Measurements from ENCODE around the gene APOL2. TPM values are rescaled to one million over a fixed set of nuclear protein-coding genes. Genes with fewer than 3 reads are reported as not detected.
"Not testable (repeated sequence)": the region's sequence is repeated elsewhere in the genome, so short reads cannot be mapped to it uniquely, and the experiment has no call there.

APOL2 gene
- total RNA-seq, 1 donor from 2014 or later = 12.8 TPM

GRCh38 chr22:36228944-36229343 lies 10.4 kb downstream of the APOL2 start:
- Histone ChIP-seq H3K79me2 (ENCODE audit: low read depth) (no peaks in the 10 kb centered on the region), H3K4me3 (no peak overlapping the region), H3K4me2 (no peak overlapping the region), H3K9ac (no peak overlapping the region), H3K36me3 (no peaks in the 10 kb centered on the region), H2AFZ (replicated peaks) (no peak overlapping the region), H3K4me1 (peaks cover 2% of the 10 kb centered on the region), H3K27ac (no peak overlapping the region), H3F3A (ENCODE audit: low read depth) (no peaks in the 10 kb centered on the region), H3K27me3 (no peaks in the 10 kb centered on the region), H3K9me3 (ENCODE audit: low read depth) (no peaks in the 10 kb centered on the region), H4K20me1 (ENCODE audit: low read depth) (no peaks in the 10 kb centered on the region)
- peaks cover 9% of the 10 kb centered on the region for H3K4me1 Mint-ChIP-seq
- no peak for DNase-seq (ENCODE audit: low spot score)
- no peaks in the 10 kb centered on the region for H3K9me3 Mint-ChIP-seq
- no peak overlapping the region for H3K27ac Mint-ChIP-seq
- TF ChIP-seq EZH2 (IDR thresholded peaks at IDR 0.05) (no peak), CTCF (IDR thresholded peaks at IDR 0.05) (no peak), EZH2phosphoT487 (IDR thresholded peaks at IDR 0.05) (no peak)
- peaks cover 4% of the 10 kb centered on the region for H3K27me3 Mint-ChIP-seq (ENCODE audit: insufficient read depth, low read depth)
- H3K36me3 Mint-ChIP-seq = peaks cover 22% of the 10 kb centered on the region
- H3K4me3 Mint-ChIP-seq = no peak overlapping the region

GRCh38 chr22:36228369-36228768 lies 11.0 kb downstream of the APOL2 start:
- not testable (repeated sequence) for H3K27ac Mint-ChIP-seq; H2AFZ ChIP-seq (replicated peaks); H3K4me1 ChIP-seq; H3K79me2 ChIP-seq (ENCODE audit: low read depth); H4K20me1 ChIP-seq (ENCODE audit: low read depth); H3K4me1 Mint-ChIP-seq; H3K9me3 Mint-ChIP-seq; DNase-seq (ENCODE audit: low spot score); H3K4me3 ChIP-seq; H3K27me3 Mint-ChIP-seq (ENCODE audit: insufficient read depth, low read depth); H3K27ac ChIP-seq; H3K9ac ChIP-seq; H3K4me2 ChIP-seq; H3F3A ChIP-seq (ENCODE audit: low read depth); H3K27me3 ChIP-seq; H3K9me3 ChIP-seq (ENCODE audit: low read depth); H3K36me3 ChIP-seq; H3K4me3 Mint-ChIP-seq
- peaks cover 22% of the 10 kb centered on the region for H3K36me3 Mint-ChIP-seq

- Histone ChIP-seq H3K4me3 (no peak overlapping the region), H3K36me3 (no peaks in the 10 kb centered on the region), H3F3A (ENCODE audit: low read depth) (no peaks in the 10 kb centered on the region), H2AFZ (replicated peaks) (no peak overlapping the region), H4K20me1 (ENCODE audit: low read depth) (no peaks in the 10 kb centered on the region), H3K9ac (no peak overlapping the region), H3K4me1 (no peaks in the 10 kb centered on the region), H3K9me3 (ENCODE audit: low read depth) (no peaks in the 10 kb centered on the region), H3K4me2 (no peak overlapping the region), H3K79me2 (ENCODE audit: low read depth) (no peaks in the 10 kb centered on the region), H3K27me3 (no peaks in the 10 kb centered on the region), H3K27ac (no peak overlapping the region)
- H3K4me1 Mint-ChIP-seq = peaks cover 9% of the 10 kb centered on the region
- DNase-seq (ENCODE audit: low spot score) = no peak
- no peak overlapping the region for H3K4me3 Mint-ChIP-seq
- H3K27me3 Mint-ChIP-seq (ENCODE audit: insufficient read depth, low read depth) = peaks cover 4% of the 10 kb centered on the region
- TF ChIP-seq CTCF (IDR thresholded peaks at IDR 0.05) = no peak
- TF ChIP-seq EZH2 (IDR thresholded peaks at IDR 0.05) = no peak
- no peak for TF ChIP-seq EZH2phosphoT487 (IDR thresholded peaks at IDR 0.05)
- H3K36me3 Mint-ChIP-seq = peaks cover 22% of the 10 kb centered on the region
- H3K9me3 Mint-ChIP-seq = no peaks in the 10 kb centered on the region
- H3K27ac Mint-ChIP-seq = no peak overlapping the region
Observed at GRCh38 chr22:36227806-36228205, 11.5 kb downstream of the APOL2 start.

- H3K4me3 Mint-ChIP-seq = no peak overlapping the region
- Histone ChIP-seq H3K79me2 (ENCODE audit: low read depth) (no peaks in the 10 kb centered on the region), H3K9ac (no peak overlapping the region), H2AFZ (replicated peaks) (no peak overlapping the region), H3F3A (ENCODE audit: low read depth) (no peaks in the 10 kb centered on the region), H4K20me1 (ENCODE audit: low read depth) (no peaks in the 10 kb centered on the region), H3K27ac (no peak overlapping the region), H3K27me3 (no peaks in the 10 kb centered on the region), H3K9me3 (ENCODE audit: low read depth) (no peaks in the 10 kb centered on the region), H3K4me2 (no peak overlapping the region), H3K4me3 (no peak overlapping the region), H3K4me1 (no peaks in the 10 kb centered on the region), H3K36me3 (no peaks in the 10 kb centered on the region)
- peaks cover 22% of the 10 kb centered on the region for H3K36me3 Mint-ChIP-seq
- peaks cover 4% of the 10 kb centered on the region for H3K27me3 Mint-ChIP-seq (ENCODE audit: insufficient read depth, low read depth)
- DNase-seq (ENCODE audit: low spot score) = no peak
- H3K4me1 Mint-ChIP-seq = peaks cover 9% of the 10 kb centered on the region
- H3K9me3 Mint-ChIP-seq = no peaks in the 10 kb centered on the region
- no peak for TF ChIP-seq EZH2phosphoT487 (IDR thresholded peaks at IDR 0.05)
- TF ChIP-seq EZH2 (IDR thresholded peaks at IDR 0.05) = no peak
- no peak for TF ChIP-seq CTCF (IDR thresholded peaks at IDR 0.05)
- H3K27ac Mint-ChIP-seq = no peak overlapping the region
Observed at GRCh38 chr22:36227396-36227795, 11.9 kb downstream of the APOL2 start.

Measured in neural progenitor cell (in vitro differentiated cells).